Stimulated activated CD4-positive, alpha-beta T cell treated with anti-CD3 and anti-CD28 coated beads, TNF-alpha, amount 100 ng/mL, for 4 hours (primary cell): ENCODE results near the gene BEND4.
"Not testable (repeated sequence)": the region's sequence is repeated elsewhere in the genome, so short reads cannot be mapped to it uniquely, and the experiment has no call there.

Experiments used
- DNase-seq, 3 experiments: peaks; one replicate each; pipeline ENCODE4 v3.0.0-alpha.2; 2020; ENCODE audit warnings: low read depth in 3 of 3

Gene BEND4

DNA sequence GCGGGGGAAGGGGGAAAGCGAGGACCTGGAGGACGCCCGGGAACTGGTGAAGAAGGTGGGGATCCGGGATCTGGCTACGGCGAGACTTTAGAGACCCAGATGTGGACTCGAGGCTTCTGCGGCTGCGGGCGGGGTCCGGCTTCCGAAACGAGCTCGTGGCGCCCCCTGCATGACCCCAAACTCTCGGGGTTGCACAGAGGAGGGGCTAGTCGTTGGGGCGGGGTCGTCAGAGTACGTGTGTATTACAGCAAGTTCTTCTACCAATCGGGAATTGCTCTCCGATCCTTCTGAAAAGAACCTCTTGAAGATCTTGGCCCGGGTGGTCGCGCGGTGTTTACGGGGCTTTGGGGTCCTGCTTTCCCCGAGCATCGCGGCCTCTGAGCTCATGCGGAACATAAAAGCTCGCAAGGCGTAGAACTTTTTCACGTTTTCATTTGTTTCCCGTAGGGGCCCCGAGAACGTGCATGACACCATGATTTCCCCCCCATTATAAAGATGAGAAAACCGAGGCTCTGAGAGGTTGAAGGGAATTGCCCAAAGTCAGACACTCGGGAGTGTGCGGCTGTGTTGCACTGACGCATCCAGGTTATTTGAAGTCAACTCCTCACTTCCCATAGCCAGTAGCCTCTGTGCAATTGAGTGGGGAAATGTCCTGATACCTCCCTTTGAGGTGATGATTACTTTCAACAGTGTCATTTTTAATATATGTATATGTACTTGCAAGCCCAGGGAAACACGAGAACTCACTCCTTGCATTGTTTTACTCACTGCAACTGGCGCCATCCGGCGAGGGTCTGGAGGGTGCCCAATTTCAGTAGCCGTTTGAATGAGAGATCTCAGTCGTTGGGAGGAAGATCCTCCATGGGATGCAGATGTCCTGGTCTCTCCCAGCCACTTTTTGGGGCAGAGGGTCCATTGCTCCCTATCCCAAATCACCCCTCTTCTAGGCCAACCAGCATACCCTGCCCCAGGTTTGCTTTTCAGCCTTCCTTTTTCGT lies at the start of gene BEND4:
Gene BEND4 (minus strand): TSS at position 149 of the 998 bp plus-strand sequence. CDS start 512 bp downstream, outside the sequence.
- peak in 1 of 3 experiments; percentile 1 for DNase-seq

DNA sequence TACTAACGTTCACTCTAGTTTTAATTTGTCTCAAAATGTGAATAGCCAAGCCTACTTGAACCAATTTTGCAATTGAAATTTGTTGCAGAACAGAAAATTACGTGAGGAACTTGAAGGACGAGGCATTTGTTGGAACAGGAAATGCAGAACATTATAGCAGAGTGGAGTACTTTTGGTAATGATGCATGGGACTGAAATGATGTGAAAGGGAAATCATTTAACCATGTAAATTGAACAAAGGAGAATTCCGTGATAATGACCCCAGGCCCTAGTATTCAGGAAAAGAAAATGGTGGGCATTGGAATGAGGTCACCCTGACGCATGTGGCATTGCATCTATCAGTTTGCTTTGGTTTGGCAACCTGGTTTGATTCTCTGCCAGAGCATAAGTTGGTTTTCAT lies 44.9 kb upstream of the BEND4 start:
- DNase-seq, result no peak

DNA sequence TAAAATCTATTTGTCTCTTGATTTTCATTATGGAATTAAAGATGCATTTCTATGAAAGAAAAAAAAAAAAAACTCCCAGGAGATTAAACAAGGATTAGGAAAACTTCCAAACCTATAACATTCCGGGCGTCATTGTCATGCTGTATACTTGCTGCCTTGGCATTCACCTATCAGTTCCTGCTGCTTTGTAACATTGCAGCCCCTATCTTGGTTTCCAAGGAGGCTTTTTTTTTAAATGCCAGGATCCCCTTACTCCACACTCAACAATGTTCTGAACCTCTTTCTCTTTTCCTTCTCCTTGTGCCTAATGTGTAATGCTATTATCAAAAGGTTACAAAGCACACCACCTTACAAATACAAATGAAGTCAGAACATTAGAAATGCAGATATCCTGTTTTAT lies 20.5 kb upstream of the BEND4 start:
- DNase-seq, result no peak

DNA sequence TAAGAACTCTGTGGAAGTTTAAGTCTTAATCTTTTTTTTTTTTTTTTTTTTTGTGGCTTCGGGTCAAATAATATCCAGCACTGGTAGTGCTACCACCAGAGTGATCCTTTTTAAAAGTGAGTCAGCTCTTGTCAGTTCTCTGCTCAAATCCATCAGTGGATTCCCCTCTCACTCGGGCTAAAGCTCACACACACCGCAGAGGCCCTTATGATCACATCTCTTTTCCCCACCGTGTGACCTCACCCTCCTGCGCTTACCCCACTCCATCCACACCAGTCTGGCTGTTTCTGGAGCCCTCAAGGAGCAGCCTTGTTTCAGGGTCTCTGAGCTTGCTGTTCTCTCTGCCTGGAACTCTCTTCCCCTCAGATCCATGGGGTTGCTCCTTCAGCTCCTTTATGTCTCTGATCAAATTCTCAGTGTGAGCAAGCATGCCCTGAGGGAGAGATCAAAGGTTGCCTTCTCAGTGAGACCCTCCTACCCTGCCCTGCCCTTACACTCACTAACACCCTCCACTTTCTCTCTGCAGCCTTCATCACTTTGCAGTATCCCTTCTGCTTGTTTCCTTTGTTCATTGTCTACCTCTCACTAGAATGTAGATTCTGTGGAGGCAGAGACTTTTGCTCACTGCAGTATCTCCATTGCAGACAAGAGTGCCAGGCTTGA lies 19.8 kb upstream of the BEND4 start:
- DNase-seq, result no peak

DNA sequence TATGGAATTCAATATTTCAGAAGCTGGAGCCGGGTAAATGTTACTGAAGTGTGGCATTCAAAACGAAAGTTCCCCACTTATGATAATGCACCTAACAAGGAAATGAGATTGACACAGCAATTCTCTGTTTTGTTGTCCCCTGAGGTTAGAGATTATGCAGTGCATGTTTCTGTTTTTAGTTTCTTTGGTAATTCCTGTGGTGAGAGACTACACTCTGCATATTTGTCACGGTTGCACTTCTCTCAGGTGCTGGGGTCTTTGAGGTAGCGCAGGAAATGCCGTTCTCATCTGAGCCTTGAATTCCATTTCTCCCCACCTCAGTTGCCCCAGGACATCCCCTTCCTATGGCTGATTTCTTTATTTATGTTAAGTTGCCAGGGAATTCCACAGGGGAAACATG lies 15.3 kb upstream of the BEND4 start:
- DNase-seq, result no peak

DNA sequence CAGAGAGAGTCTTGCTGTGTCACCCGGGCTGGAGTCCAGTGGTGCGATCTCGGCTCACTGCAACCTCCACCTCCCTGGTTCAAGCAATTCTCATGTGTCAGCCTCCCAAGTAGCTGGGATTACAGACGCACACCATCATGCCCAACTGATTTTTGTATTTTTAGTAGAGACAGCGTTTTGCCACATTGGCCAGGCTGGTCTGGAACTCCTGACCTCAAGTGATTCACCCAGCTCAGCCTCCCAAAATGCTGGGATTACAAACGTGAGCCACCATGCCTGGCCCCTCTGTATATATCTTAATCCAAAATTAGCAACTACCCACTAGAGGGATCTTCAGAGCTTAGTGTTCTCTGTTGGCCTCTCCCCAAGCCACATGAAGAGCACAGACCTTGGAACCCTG lies 13.7 kb upstream of the BEND4 start:
- not testable (repeated sequence) for DNase-seq

DNA sequence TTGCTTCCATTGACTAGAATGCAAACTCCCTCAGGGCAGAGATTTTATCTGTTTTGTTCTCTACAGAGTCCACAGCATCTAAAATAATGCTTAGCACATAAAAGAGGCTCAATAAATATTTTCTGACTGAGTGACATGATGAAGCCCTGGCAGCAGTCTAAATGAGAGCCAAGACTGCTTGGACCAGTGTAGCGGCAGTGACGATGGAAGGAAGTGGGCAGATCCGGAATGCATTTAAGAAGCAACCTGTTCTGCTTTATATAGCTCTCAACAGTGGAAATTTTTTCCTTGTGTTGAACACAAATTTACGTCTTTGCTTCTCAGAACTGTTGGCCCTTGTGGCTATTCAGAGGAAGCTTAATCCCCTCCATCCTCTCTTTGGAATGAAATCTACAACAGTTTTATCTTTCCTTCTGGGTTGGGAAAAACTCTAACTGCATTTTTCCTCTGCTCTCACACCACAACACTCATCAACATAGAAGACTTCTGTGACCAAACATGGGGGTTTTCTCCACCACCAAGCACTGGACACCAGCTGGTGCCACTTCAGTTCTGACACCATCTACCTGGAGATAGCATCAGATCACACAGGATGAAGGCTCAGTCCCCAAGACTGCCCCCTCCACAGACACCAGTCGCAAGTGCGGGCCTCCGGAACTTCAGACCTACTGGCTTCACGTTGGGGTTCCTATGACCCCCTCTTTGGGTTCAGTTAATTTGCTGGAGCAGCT lies 7.0 kb upstream of the BEND4 start:
- no peak for DNase-seq

DNA sequence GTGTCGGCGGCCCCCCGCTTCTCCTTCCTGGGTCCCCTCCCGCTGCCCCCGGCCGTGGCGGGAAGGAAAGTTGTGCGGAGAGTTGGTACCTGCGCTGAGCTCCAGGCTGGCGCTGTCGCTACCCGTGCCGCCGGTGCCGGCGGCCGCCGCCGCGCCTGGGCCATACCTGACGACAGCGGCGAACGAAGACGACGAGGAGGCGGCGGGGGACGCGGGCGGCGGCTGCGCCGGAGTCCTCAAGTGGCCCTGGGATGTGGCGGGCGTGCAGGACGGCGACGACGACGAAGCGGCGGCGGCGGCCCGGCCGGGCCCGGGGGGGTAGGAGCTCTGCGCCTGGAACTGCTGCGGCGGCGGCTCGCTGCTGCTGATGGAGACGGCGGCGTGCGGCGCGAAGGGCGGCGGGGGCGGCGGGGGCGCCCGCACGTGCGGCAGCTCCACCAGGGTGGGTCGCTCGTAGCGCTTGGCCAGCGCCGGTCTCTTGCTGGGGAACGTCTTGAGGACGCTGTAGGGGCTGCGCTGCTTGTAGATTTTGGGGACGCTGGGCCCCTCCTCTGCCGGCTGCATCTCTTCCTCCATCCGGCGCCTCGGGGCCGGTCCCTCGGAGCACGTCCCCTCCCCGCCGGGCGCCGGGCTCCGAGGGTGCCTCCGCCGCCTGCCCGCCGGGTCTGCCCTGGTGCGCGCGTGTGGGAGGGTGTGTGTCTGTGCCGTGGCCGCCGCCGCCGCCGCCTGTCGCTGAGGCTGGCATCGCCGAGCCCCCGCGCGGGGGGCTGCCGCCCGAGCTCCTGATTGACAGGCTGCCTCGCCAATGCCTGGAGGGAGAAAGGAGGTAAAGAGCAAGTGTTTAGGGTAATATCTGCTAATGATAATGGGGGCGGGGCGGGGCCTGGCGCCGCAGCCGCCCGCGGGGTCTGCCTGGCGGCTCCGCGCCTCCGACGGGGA lies 618 bp downstream of the BEND4 start:
- peak in 2 of 3 experiments; percentile 5 to 14 for DNase-seq

DNA sequence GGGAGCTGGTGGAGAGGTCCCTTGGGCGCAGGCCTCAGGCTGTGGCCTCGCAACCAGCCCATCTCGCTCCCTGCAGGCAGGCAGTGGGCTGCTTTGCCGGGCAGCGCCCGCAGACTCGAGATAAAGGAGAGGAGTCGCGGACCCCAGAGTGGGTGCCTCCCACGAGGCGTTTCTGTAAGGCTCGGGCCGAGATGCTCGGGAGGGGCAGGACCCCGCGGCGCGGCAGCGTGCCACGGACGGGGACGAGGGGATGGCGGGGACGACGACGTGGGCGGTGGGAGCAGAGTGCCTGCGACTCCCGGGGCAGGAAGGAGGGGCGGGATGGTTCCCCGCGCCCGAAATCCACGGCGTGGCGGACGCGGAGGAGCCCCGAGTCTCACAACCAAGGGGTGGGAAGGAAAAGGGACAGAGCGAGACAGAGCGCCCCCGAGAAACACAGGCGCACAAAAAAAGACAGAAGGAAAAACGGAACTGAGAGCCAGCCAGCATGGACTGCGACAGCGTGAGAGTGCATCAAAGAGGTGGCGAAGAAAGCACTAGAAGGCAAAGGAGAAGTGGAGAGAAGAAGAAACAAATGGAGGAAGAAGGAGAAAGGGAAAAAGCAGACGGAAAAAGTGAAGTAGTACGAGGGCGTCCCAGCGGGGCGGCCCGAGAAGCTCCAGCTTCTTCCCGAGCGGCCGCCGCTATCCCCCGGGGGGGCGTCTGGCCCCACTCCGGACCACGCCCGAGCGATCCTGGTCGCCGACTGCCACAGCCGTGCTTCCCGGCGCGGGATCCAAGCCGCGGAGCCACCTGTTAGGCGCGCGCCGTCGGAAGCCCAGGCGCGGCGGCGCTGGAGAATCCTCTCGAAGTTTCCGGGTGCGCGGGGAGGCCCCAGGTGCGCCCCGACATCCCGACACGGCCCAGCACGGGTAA lies 1.5 kb downstream of the BEND4 start:
- DNase-seq, result no peak

DNA sequence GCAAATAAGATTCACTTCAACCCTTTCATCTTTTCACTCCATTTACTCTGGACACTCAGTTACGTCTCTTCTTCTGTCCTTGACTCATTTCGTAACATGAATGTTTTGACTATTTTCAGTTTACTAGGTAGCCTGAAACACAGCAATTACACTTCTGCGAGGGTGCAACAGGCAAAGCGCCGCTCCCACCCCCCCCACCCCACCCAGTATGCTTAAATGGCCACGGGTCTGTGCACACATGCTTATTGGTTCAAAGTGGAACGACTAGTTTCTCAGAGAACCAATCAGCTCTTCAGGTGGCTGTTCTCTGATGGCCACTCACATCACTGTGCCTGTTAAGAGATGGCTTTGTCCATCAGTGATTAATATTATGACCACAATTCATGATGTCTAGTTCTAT lies 3.5 kb downstream of the BEND4 start:
- no peak for DNase-seq

DNA sequence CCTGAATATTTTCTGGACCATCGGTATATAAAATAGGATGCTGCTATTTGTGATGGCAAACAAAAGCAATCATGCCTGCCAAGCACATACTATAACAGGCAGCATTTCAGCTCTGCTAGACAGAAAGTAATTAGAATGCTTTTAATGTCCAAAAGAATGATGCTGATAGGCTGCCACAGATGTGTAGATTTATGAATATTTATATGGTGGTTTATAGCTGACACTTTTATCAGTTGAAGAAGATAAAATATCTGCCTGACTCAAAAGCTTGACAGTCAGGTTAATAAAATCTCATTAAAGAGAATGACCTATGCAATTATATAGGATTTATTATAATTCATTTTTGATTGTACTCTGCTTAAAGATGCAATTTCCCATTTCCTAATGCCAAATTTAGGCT lies 4.0 kb downstream of the BEND4 start:
- no peak for DNase-seq

DNA sequence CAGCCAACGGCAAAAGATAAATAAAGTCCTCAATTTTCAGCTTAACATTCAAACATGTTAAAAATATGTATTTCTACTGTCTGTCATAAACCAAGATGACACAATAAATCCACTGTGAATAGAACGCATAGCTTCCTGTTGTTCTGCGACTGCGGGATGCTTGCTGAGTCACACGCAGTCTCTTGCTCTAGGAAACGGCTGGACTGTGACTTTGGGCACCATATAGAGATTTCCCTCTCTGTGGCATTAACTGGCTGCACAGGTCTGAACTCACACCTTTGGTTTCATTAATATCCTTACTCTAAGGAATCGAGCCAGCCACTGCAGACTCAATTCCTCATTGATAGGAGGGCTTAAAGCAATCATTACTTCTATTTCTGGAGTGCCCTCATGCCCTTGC lies 8.4 kb downstream of the BEND4 start:
- DNase-seq, result no peak

DNA sequence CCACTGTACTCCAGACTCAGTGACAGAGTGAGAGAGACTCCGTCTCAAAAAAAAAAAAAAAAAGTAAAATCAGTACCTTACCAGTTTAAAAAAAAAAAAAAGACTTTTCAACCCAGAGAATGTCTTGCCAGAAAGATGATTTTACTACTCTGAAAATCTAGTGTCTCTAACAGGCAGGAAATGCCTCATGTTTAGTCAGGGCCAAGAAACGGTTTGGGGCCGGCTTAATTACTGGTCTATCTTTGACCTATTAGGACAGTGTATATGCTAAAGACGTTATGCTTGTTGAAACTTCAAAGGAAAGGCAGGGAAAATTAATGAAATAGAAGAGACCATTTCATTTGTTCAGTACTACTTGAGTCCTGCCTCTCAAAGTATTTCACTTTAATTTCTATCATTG lies 9.9 kb downstream of the BEND4 start:
- no peak for DNase-seq

DNA sequence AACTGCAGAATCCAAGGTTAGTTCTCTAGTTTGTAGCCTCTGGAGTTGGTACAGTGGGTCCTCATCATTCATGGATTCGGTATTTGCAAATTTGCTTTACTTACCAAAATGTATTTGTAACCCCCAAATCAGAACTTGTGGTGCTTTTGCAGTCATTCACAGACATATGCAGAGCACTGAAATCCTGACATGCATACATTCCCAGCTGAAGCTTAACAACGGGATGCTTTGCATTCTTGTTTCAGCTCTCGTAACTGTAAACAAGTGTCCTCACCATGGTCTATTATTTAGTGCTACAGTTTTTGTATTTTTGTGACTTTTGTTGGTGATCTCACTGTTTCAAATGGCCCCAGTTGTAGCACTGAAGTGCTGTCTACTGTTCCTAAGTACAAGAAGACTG lies 16.1 kb downstream of the BEND4 start:
- no peak for DNase-seq

DNA sequence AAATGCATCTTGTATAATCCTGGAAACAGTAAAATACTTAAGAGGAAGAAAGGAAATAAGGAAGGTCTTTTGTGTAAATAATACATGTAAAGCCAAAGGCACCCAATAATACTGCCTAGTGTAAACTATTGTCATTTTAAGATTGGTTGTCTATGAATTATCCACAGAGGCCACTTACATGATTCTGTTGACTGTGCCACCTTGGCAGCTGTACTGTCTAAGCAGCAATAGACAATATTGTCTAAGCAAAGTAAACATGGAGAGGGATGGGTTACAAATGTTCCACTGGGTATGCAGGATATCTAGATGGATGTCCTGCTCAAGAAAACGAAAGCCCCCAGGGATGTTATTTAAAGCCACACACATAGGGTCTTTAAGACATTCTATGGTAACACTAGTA lies 19.4 kb downstream of the BEND4 start:
- DNase-seq, result no peak

DNA sequence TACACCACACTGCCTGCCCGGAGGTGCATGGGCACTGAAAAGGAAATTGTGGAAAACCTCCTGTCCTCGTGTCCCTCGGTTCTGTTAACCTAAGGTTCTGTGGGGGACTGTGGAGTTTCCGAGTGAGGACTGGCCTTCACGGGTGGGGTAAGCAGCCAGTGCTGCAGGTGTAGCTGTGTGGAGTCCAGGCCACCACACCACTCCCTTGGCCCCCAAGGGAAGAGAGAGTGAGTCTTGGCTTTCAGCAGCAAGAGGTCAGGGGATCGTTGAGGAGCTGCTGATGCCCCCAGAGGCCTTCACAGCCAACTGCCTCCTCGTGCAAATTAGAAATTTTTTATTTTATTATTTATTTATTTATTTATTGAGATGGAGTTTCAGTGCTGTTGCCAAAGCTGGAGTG lies 20.4 kb downstream of the BEND4 start:
- no peak for DNase-seq

DNA sequence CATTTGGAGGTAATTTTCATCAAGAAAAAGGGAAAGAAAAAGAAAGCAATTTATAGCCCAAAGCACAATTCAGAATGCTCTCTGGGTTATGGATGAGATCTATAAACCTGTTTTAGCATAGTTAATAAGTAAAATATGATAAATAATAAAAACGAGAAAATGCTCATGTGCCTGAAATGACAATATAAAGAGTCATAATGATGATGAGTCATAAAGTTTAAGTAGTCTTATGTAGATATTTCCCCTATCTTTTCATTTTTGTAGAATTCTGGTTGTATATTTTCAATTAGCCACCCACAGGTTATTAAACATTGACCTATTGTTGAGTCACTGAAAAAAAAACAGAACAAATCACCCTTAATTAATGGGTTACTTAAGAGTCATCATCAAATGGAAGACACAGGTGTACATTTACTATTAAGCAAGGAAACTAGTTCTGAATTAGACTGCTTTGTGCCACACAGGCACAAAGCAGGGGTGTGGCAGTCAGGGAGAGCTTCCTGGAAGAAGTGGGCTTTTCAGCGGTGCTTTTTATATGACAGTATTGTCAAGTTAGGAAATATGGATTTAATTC lies 29.3 kb downstream of the BEND4 start:
- no peak for DNase-seq

DNA sequence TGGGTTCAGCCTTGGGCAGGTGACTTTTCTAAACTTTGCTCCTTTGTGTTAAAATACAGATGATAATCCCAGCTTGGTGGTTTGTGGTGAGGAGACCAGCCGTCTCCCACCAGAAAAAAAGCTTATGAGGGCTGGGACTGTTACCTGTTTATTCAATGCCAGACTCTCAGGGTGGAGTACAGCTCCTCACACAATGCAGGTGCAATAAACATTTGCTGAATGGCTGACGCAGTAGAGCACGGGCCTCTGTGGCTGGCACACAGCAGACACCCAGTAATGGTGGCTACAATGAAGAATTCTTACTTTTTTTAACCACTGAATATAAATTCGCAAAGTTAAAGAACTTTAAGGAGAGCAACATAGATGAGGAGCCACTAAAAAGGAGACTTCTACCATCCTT lies 30.2 kb downstream of the BEND4 start:
- no peak for DNase-seq

DNA sequence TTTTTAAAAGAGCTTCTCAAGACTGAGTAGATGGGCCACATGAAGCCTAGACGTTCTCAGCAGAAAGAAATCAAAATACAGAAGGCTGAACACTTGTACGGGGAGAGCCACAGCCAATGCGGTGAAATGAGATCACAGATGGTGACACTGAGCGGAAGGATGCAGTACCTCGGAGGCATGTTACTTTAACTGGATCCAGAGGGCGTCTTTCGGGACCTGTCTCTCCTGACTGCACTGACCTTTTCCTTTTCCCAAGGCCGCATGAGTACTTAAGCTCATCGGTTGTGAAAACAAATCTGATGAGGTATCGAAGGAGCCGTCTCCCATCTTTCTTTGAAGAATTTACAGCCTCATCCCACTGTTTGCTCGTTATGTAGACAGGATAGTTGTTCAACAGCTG lies 32.6 kb downstream of the BEND4 start:
- no peak for DNase-seq

DNA sequence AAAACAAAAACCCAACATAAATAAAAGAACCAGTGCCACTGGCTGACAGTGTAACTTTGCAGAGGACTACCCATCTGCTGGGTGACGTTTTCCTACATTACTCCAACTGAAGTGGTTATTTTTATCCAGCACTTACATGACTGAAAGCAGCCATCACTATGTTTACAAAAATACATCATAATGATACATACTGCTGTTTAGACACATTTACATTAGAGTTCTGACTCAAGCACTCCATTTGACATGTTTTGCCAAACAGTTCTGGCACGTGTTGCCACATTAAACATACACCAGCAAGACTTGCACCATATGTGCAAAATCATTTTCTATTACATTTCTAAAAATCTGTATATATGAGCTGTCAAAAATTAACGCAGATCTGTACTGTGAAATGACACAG lies 39.6 kb downstream of the BEND4 start:
- no peak for DNase-seq
